A673 (cell line): ENCODE measurements around the gene RASGEF1C.

Source experiments
- CTCF ChIP-seq: fragments of 300-800, 200-600 bp; sonication (generic); conservative IDR thresholded peaks from 2 replicates; pipeline ENCODE4 v1.5.1; 2017; ENCODE audit warnings: low read depth, mild to moderate bottlenecking, antibody characterized with exemption, low read length, moderate library complexity, mixed read lengths
- EZH2 ChIP-seq: fragments of 200-600 bp; sonication (generic); IDR thresholded peaks from 2 replicates; pipeline ENCODE4 v1.6.1; 2017; ENCODE audit warnings: borderline replicate concordance, low read depth, mild to moderate bottlenecking, mixed read lengths, antibody characterized with exemption, low read length; ENCODE audit not compliant: poor library complexity, severe bottlenecking

GRCh38 chr5:180111273-180112002 lies 97.6 kb downstream of the RASGEF1C start:
- TF ChIP-seq CTCF (no peak), EZH2 (no peak)
